GM23248 (cell line): ENCODE results near the gene GFRA1. TPM values are rescaled to one million over a fixed set of nuclear protein-coding genes. Genes with fewer than 3 reads are reported as not detected.

Source experiments
- DNase-seq: peaks from one replicate; pipeline ENCODE4 v3.0.0-alpha.2; 2015
- H2AFZ ChIP-seq: fragments of 200-600 bp; sonication (generic); 2 replicates; pipeline ENCODE4 v1.6.1; 2016; ENCODE audit warnings: antibody characterized with exemption
- H3F3A ChIP-seq: fragments of 200-600 bp; sonication (generic); 2 replicates; pipeline ENCODE4 v1.6.1; 2016; ENCODE audit warnings: mild to moderate bottlenecking, antibody characterized with exemption, mixed run types; ENCODE audit not compliant: insufficient read depth
- H3K27ac ChIP-seq: fragments of 200-600 bp; sonication (generic); 2 replicates; pipeline ENCODE4 v1.5.1; 2016; ENCODE audit warnings: mild to moderate bottlenecking
- H3K27me3 ChIP-seq: fragments of 200-600 bp; sonication (generic); replicated peaks from 2 replicates; pipeline ENCODE4 v1.6.1; 2016; ENCODE audit warnings: mild to moderate bottlenecking; ENCODE audit not compliant: insufficient read depth
- H3K36me3 ChIP-seq: fragments of 200-600 bp; sonication (generic); 2 replicates; pipeline ENCODE4 v1.6.1; 2016; ENCODE audit warnings: low read depth, mild to moderate bottlenecking
- H3K4me1 ChIP-seq: fragments of 200-600 bp; sonication (generic); 2 replicates; pipeline ENCODE4 v1.6.1; 2016; ENCODE audit warnings: mild to moderate bottlenecking; ENCODE audit not compliant: insufficient read depth
- H3K4me2 ChIP-seq: fragments of 200-600 bp; sonication (generic); one replicate; pipeline ENCODE4 v1.6.1; 2016; ENCODE audit warnings: mild to moderate bottlenecking; ENCODE audit not compliant: unreplicated experiment
- H3K4me3 ChIP-seq: fragments of 200-600 bp; sonication (generic); 2 replicates; pipeline ENCODE4 v1.5.1; 2016; ENCODE audit warnings: mild to moderate bottlenecking
- H3K79me2 ChIP-seq: fragments of 200-600 bp; sonication (generic); 2 replicates; pipeline ENCODE4 v1.6.1; 2016; ENCODE audit warnings: mild to moderate bottlenecking; ENCODE audit not compliant: insufficient read depth
- H3K9ac ChIP-seq: fragments of 200-600 bp; sonication (generic); 2 replicates; pipeline ENCODE4 v1.6.1; 2016; ENCODE audit warnings: mild to moderate bottlenecking
- H3K9me2 ChIP-seq: fragments of 200-600 bp; sonication (generic); 2 replicates; pipeline ENCODE4 v1.6.1; 2016; ENCODE audit warnings: mixed run types, mild to moderate bottlenecking, moderate library complexity; ENCODE audit not compliant: insufficient read depth
- H3K9me3 ChIP-seq: fragments of 200-600 bp; sonication (generic); one replicate; pipeline ENCODE4 v1.6.1; 2017; ENCODE audit warnings: low read depth
- H4K20me1 ChIP-seq: fragments of 200-600 bp; sonication (generic); 2 replicates; pipeline ENCODE4 v1.6.0; 2016; ENCODE audit not compliant: insufficient read depth
- EZH2 ChIP-seq: fragments of 200-600 bp; sonication (generic); IDR thresholded peaks from 2 replicates; pipeline ENCODE4 v1.6.1; 2018; ENCODE audit warnings: antibody characterized with exemption, mild to moderate bottlenecking; ENCODE audit not compliant: insufficient read depth, poor library complexity, severe bottlenecking
- EZH2phosphoT487 ChIP-seq: fragments of 200-600 bp; sonication (generic); IDR thresholded peaks from 2 replicates; pipeline ENCODE4 v1.6.1; 2018; ENCODE audit warnings: antibody characterized with exemption, moderate library complexity, mild to moderate bottlenecking, low read depth; ENCODE audit not compliant: insufficient read depth
- WGBS, 2 experiments: methylation state at CpG; one replicate each; pipeline ENCODE4 v1.1.6; 2015 to 2017; ENCODE audit warnings: low lambda C conversion rate in 2 of 2, low coverage in 1 of 2; ENCODE audit errors: missing lambda C conversion rate in 2 of 2; 5-methylcytosine and 5-hydroxymethylcytosine counted together
- in situ Hi-C: fragments of 300-500 bp; cut with MboI; formaldehyde crosslinking; loops from 2 replicates; pipeline ENCODE4 v1.15.0; 2020
- polyA plus RNA-seq: library from polyadenylated mRNA; unstranded; fragments of >200 nt; fragmentation: Nextera tagmentation; extraction: Ambion mirVana; gene quantifications from 2 replicates; pipeline ENCODE4 v1.2.1, GENCODE V29; 2016
- total RNA-seq: library from RNA; depleted of rRNA; stranded (reverse); fragments of >200 nt; shearing (Covaris generic); gene quantifications from 2 replicates; pipeline ENCODE4 v1.2.3, GENCODE V29; 2014

Gene GFRA1
- total and polyA plus RNA-seq, 2 experiments from 2014 or later: 5.0 to 5.2 TPM

DNA sequence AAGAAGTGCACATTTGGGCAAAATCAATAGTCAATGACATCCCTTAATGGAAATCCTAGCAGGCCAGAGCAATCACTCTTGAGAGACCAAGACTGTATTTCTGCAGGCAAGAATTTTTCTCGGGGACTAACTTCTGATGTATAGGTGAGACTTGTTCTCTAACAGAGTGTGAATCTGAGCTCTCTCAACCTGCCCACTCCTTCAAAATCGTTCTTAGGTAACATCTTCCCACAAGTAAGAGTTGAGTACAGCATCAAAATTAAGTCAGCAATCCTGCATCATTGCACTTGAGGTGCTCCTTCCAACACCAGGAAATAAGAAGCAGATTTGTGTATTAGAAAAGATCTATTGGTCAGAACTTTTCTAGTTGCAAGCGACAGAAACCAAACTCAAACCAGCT, 25.6 kb upstream of the GFRA1 start:
- H3K27ac ChIP-seq: no peak overlapping the region
- H4K20me1 ChIP-seq: no peaks in the 10 kb centered on the region
- H3K4me1 ChIP-seq: no peaks in the 10 kb centered on the region
- WGBS, 2 experiments: 49 to 50% methylated on average over 3 of the region's 3 CpGs
- H3K27me3 ChIP-seq: no peaks in the 10 kb centered on the region; the same call in 1 of the 2 replicates
- H3K9me2 ChIP-seq: no peaks in the 10 kb centered on the region
- H3K9ac ChIP-seq: no peak overlapping the region
- in situ Hi-C loops: loop anchor here (10.0 kb wide), 1 partner anchor 594 kb away; no protein-coding TSS in a partner anchor
- no peak for TF ChIP-seq EZH2phosphoT487
- no peak for TF ChIP-seq EZH2
- no peaks in the 10 kb centered on the region for H3F3A ChIP-seq
- no peaks in the 10 kb centered on the region for H3K79me2 ChIP-seq
- H3K4me2 ChIP-seq: no peak overlapping the region
- H3K9me3 ChIP-seq: no peaks in the 10 kb centered on the region
- no peak overlapping the region for H2AFZ ChIP-seq
- no peak overlapping the region for H3K4me3 ChIP-seq
- no peaks in the 10 kb centered on the region for H3K36me3 ChIP-seq
- no peak for DNase-seq

DNA sequence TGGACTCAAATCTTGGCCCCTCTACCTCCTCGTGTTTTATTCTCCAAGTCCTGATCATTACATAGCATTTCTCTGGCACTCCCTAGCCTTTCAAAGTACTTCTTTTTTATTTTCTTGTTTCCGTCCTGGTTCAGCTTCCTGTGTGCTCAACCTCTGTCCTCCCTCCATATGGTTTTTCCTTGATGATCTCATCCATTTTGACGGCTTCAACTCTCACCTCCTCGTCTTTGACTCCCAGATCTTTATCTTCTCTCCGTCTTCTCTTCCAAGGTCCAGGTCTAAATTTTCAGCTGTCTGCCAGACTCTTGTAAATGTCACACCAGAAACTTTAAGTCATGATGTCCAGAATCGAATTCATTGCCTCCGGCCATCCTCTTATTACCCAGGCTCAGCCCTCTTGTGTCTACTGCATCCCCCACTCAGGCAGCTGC, 23.3 kb upstream of the GFRA1 start:
- in situ Hi-C loops: loop anchor here (10.0 kb wide), 1 partner anchor 592 kb away; no protein-coding TSS in a partner anchor
- Histone ChIP-seq H3K27ac (no peak overlapping the region), H3K4me1 (no peaks in the 10 kb centered on the region), H2AFZ (no peak overlapping the region), H3K9me3 (no peaks in the 10 kb centered on the region), H3F3A (no peaks in the 10 kb centered on the region), H3K79me2 (no peaks in the 10 kb centered on the region), H3K4me2 (no peak overlapping the region), H3K36me3 (no peaks in the 10 kb centered on the region), H3K27me3 (no peaks in the 10 kb centered on the region; the same call in 1 of the 2 replicates), H3K9me2 (no peaks in the 10 kb centered on the region), H3K9ac (no peak overlapping the region), H3K4me3 (no peak overlapping the region), H4K20me1 (no peaks in the 10 kb centered on the region)
- 53 to 61% methylated on average over 7 of the region's 7 CpGs for WGBS, 2 experiments
- TF ChIP-seq EZH2phosphoT487: no peak
- TF ChIP-seq EZH2: no peak
- DNase-seq: no peak

GRCh38 chr10:116292493-116292892, 19.5 kb upstream of the GFRA1 start:
- Histone ChIP-seq H4K20me1 (no peaks in the 10 kb centered on the region), H3K79me2 (no peaks in the 10 kb centered on the region), H3K4me1 (no peaks in the 10 kb centered on the region), H3K27ac (no peak overlapping the region), H2AFZ (no peak overlapping the region), H3K9me2 (no peaks in the 10 kb centered on the region), H3K4me3 (no peak overlapping the region), H3K27me3 (no peaks in the 10 kb centered on the region; the same call in 1 of the 2 replicates), H3K36me3 (no peaks in the 10 kb centered on the region), H3K9me3 (no peaks in the 10 kb centered on the region), H3K4me2 (no peak overlapping the region), H3K9ac (no peak overlapping the region), H3F3A (no peaks in the 10 kb centered on the region)
- in situ Hi-C loops: loop anchor here (10.0 kb wide), 1 partner anchor 588 kb away; no protein-coding TSS in a partner anchor
- DNase-seq: no peak
- no peak for TF ChIP-seq EZH2phosphoT487
- no peak for TF ChIP-seq EZH2

DNA sequence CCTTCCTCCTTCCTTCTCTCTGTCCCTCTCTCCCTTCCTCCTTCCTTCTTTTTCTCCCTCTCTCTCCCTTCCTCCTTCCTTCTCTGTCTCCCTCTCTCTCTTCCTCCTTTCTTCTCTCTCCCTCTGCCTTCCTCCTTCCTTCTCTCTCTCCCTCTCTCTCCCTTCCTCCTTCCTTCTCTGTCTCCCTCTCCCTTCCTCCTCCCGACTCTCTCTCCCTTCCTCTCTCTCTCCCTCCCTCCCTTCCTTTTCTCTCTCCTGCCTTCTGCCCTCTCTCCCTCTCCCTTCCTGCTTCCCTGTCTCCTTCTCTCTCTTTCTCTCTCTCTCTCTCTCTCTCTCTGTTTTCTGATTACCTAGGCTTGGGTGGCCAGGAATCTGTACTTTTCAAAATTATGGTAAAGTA, 16.6 kb upstream of the GFRA1 start:
- no peak for TF ChIP-seq EZH2
- no peak for DNase-seq
- H4K20me1 ChIP-seq: no peaks in the 10 kb centered on the region
- H3K9me3 ChIP-seq: no peaks in the 10 kb centered on the region
- H3K4me2 ChIP-seq: no peak overlapping the region
- no peaks in the 10 kb centered on the region for H3K9me2 ChIP-seq
- 0 to 50% methylated on average over 1 of the region's 1 CpG for WGBS, 2 experiments
- no peak overlapping the region for H2AFZ ChIP-seq
- in situ Hi-C loops: loop anchor here (10.0 kb wide), 2 partner anchors 485 to 585 kb away; no protein-coding TSS in a partner anchor
- no peaks in the 10 kb centered on the region for H3K36me3 ChIP-seq
- H3K4me3 ChIP-seq: no peak overlapping the region
- H3K9ac ChIP-seq: no peak overlapping the region
- H3F3A ChIP-seq: no peaks in the 10 kb centered on the region
- H3K27ac ChIP-seq: no peak overlapping the region
- H3K79me2 ChIP-seq: no peaks in the 10 kb centered on the region
- no peaks in the 10 kb centered on the region for H3K4me1 ChIP-seq
- H3K27me3 ChIP-seq: no peaks in the 10 kb centered on the region; the same call in 1 of the 2 replicates

DNA sequence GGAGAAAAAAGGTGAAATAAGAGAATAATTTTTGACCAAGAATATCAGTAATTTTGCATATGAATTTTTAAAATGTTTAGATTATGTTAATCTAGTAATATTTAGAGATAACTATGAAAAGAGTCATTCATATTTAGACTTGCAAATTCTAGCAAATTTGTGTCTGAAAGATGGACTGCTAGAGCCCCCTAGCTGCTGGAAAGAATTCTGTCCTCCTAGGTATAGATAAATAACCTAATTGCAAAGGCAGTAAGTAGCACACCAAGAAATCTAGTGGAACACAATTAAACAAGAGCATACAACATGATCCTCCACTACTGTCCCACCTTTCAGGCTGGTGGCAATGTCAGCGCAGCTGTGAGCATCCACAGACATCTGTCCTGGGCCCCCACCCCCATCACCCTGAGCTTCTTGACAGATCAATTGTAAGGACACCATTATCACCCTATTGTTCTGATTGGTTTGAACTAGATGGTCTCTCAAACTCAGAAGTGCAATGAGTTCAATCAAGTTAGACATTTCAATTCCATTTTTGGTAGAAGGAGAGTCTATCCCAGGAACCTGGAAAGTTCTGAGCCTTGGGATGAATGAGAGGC, 15.0 kb upstream of the GFRA1 start:
- 0% methylated on average over 1 of the region's 1 CpG for WGBS, 2 experiments
- TF ChIP-seq EZH2 (no peak), EZH2phosphoT487 (no peak)
- Histone ChIP-seq H3F3A (no peaks in the 10 kb centered on the region), H2AFZ (no peak overlapping the region), H3K4me3 (no peak overlapping the region), H3K9me3 (no peaks in the 10 kb centered on the region), H3K4me1 (no peaks in the 10 kb centered on the region), H3K79me2 (no peaks in the 10 kb centered on the region), H3K9ac (no peak overlapping the region), H3K9me2 (no peaks in the 10 kb centered on the region), H3K4me2 (no peak overlapping the region), H3K27me3 (no peaks in the 10 kb centered on the region), H3K27ac (no peak overlapping the region), H4K20me1 (no peaks in the 10 kb centered on the region), H3K36me3 (no peaks in the 10 kb centered on the region)
- peak; percentile 74 for DNase-seq
- in situ Hi-C loops: loop anchor here (10.0 kb wide), 1 partner anchor 483 kb away; no protein-coding TSS in a partner anchor
